ENCODE measurements around the gene ALLC. TPM values are rescaled to one million over a fixed set of nuclear protein-coding genes. Genes with fewer than 3 reads are reported as not detected.

Gene ALLC
- polyA plus RNA-seq, 2 of the 4 experiments (the other 2 are of a cell fraction): not detected

- DNase-seq (ENCODE audit: low read depth in 1 of 2, low spot score in 1 of 2): no peak
- Histone ChIP-seq H3K4me1 (no peaks in the 10 kb centered on the region), H3K4me2 (no peak overlapping the region), H3K27ac (no peak overlapping the region), H3K4me3 (no peak overlapping the region), H3K9me3 (no peaks in the 10 kb centered on the region)
- 34% methylated on average over 13 of the region's 13 CpGs for WGBS (ENCODE audit: missing lambda C conversion rate)
- ChIA-PET POLR2A (no interaction called here), CTCF (interaction anchor here (1.0 to 5.2 kb wide), 4 partner anchors 8 to 213 kb away, joined by 3 to 28 read pairs (median 6); no protein-coding TSS in a partner anchor)
- FAIRE-seq: no peak
- no peak for ATAC-seq
- TF ChIP-seq CHD2 (IDR thresholded peaks at IDR 0.05; ENCODE audit: low read length, partially characterized antibody): no peak
- no peak for TF ChIP-seq JUN (IDR thresholded peaks at IDR 0.05)
- TF ChIP-seq USF2 (IDR thresholded peaks at IDR 0.05): no peak
- TF ChIP-seq CTCF (IDR thresholded peaks at IDR 0.05): no peak
- TF ChIP-seq PBX3 (IDR thresholded peaks at IDR 0.05): no peak
- TF ChIP-seq FOSL2 (IDR thresholded peaks at IDR 0.05): no peak
- no peak for TF ChIP-seq FOSL2 (CRISPR knock-in tag; IDR thresholded peaks at IDR 0.05)
- no peak for TF ChIP-seq ZNF302 (CRISPR knock-in tag; IDR thresholded peaks at IDR 0.05)
- TF ChIP-seq ZSCAN20 (CRISPR knock-in tag; IDR thresholded peaks at IDR 0.05): no peak
- TF ChIP-seq MYC (IDR thresholded peaks at IDR 0.05; ENCODE audit: borderline replicate concordance, low read length): no peak
- TF ChIP-seq EP300 (IDR thresholded peaks at IDR 0.05): no peak
- no peak for TF ChIP-seq HDAC2 (IDR thresholded peaks at IDR 0.05)
- no peak for TF ChIP-seq EHF (CRISPR knock-in tag; IDR thresholded peaks at IDR 0.05)
- TF ChIP-seq RFX5 (IDR thresholded peaks at IDR 0.05): no peak
- no peak for TF ChIP-seq BCL3 (IDR thresholded peaks at IDR 0.05)
Observed at GRCh38 chr2:3636586-3637310, 21.3 kb upstream of the ALLC start.

- no peak overlapping the region for H3K4me2 ChIP-seq
- H3K9me3 ChIP-seq: no peaks in the 10 kb centered on the region
- ATAC-seq (no peak), DNase-seq (ENCODE audit: low read depth in 1 of 2, low spot score in 1 of 2) (no peak), FAIRE-seq (no peak)
- TF ChIP-seq RAD21 (conservative IDR thresholded peaks at IDR 0.05 in 1 of 2, IDR thresholded peaks at IDR 0.05 in 1 of 2) (no peak), GATA3 (IDR thresholded peaks at IDR 0.05; ENCODE audit: borderline replicate concordance) (no peak), HDAC2 (IDR thresholded peaks at IDR 0.05) (no peak), ZC3H11A (IDR thresholded peaks at IDR 0.05) (no peak), MAFK (IDR thresholded peaks at IDR 0.05; ENCODE audit: partially characterized antibody) (no peak), HOXB5 (CRISPR knock-in tag; IDR thresholded peaks at IDR 0.05) (no peak), BCL3 (IDR thresholded peaks at IDR 0.05) (no peak)
- POLR2A ChIA-PET: no interaction called here
- CTCF ChIA-PET: interaction anchor here (0.8 to 5.2 kb wide), 5 partner anchors 9 to 213 kb away, joined by 3 to 28 read pairs (median 4); no protein-coding TSS in a partner anchor
- H3K27ac ChIP-seq: no peak overlapping the region
- no peak overlapping the region for H3K4me3 ChIP-seq
- WGBS (ENCODE audit: missing lambda C conversion rate): 33% methylated on average over 11 of the region's 11 CpGs
- H3K4me1 ChIP-seq: no peaks in the 10 kb centered on the region
Observed at GRCh38 chr2:3637311-3637675, 20.7 kb upstream of the ALLC start.

Measured in A549 (cell line).